GM12878 (cell line): ENCODE results near the gene PLAGL2.

ENCODE experiments used
- GABPA ChIP-seq: IDR thresholded peaks from 2 replicates; pipeline ENCODE4 v1.6.1; 2014; ENCODE audit warnings: antibody characterized with exemption, low read depth, mild to moderate bottlenecking, inconsistent platforms
- JUND ChIP-seq: IDR thresholded peaks from 2 replicates; pipeline ENCODE4 v1.6.1; 2012; ENCODE audit warnings: low read depth, mild to moderate bottlenecking, low read length, improper control_type of control experiment, moderate library complexity
- MAX ChIP-seq: IDR thresholded peaks from 2 replicates; pipeline ENCODE4 v1.6.1; 2012; ENCODE audit warnings: low read depth, low read length, improper control_type of control experiment
- POLR2A ChIP-seq: IDR thresholded peaks from 2 replicates; pipeline ENCODE4 v1.6.1; 2011; ENCODE audit warnings: low read depth, mild to moderate bottlenecking, low read length
- RCOR1 ChIP-seq: conservative IDR thresholded peaks from 2 replicates; pipeline ENCODE4 v1.6.1; 2012; ENCODE audit warnings: low read depth, low read length, improper control_type of control experiment
- TCF12 ChIP-seq: IDR thresholded peaks from 2 replicates; pipeline ENCODE4 v1.6.1; 2011; ENCODE audit warnings: low read depth, mild to moderate bottlenecking, low read length
- ZNF24 ChIP-seq: fragments of 450-650 bp; IDR thresholded peaks from 2 replicates; pipeline ENCODE4 v1.6.1; 2017; ENCODE audit warnings: antibody characterized with exemption, mild to moderate bottlenecking
- ZSCAN29 ChIP-seq: fragments of 450-650 bp; IDR thresholded peaks from 2 replicates; pipeline ENCODE4 v1.6.1; 2017; ENCODE audit warnings: mild to moderate bottlenecking, moderate library complexity
- TF ChIP-seq, protein P1 (sequence below), 3 experiments: IDR thresholded peaks in 2 of 3; conservative IDR thresholded peaks in 1 of 3; 2 replicates each; pipeline ENCODE4 v1.5.1; 2011; ENCODE audit warnings: low read depth in 3 of 3, low read length in 3 of 3, mild to moderate bottlenecking in 3 of 3, control low read depth in 2 of 3, moderate library complexity in 2 of 3, inconsistent platforms in 1 of 3, mixed read lengths in 1 of 3; ENCODE audit not compliant: control insufficient read depth in 2 of 3, insufficient read depth in 1 of 3; ENCODE audit errors: extremely low read depth in 1 of 3
- TF ChIP-seq, protein P2 (sequence below): IDR thresholded peaks from 2 replicates; pipeline ENCODE4 v1.6.1; 2012; ENCODE audit warnings: mild to moderate bottlenecking, low read depth, low read length

DNA sequence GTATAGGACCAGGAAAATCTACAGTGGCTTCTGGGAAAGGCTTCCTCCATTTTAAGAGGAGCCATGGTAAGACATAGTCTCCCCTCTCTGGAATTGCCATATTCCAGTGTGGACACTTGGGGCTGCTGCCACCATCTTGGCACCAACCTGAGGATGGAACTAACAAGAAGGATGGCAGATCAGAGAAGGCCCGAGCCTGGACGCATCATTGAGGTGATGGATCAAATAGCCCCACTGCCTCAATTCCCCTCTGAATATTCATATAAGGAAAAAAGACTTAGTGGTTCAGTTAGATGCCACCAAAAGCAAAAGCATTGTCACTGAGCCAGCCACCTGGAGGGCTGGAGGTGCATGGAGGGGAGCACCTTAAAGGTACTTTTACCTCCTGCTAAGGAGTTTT is 25.9 kb downstream of the PLAGL2 start:
- TF ChIP-seq TCF12 (no peak), POLR2A (no peak), ZSCAN29 (no peak), RCOR1 (no peak), JUND (no peak), MAX (no peak), ZNF24 (no peak), GABPA (no peak)
- TF ChIP-seq, protein P1, sequence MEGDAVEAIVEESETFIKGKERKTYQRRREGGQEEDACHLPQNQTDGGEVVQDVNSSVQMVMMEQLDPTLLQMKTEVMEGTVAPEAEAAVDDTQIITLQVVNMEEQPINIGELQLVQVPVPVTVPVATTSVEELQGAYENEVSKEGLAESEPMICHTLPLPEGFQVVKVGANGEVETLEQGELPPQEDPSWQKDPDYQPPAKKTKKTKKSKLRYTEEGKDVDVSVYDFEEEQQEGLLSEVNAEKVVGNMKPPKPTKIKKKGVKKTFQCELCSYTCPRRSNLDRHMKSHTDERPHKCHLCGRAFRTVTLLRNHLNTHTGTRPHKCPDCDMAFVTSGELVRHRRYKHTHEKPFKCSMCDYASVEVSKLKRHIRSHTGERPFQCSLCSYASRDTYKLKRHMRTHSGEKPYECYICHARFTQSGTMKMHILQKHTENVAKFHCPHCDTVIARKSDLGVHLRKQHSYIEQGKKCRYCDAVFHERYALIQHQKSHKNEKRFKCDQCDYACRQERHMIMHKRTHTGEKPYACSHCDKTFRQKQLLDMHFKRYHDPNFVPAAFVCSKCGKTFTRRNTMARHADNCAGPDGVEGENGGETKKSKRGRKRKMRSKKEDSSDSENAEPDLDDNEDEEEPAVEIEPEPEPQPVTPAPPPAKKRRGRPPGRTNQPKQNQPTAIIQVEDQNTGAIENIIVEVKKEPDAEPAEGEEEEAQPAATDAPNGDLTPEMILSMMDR (IDR thresholded peaks at IDR 0.05 in 2 of 3, conservative IDR thresholded peaks at IDR 0.05 in 1 of 3; ENCODE audit: control insufficient read depth in 2 of 3, extremely low read depth in 1 of 3, insufficient read depth in 1 of 3, low read depth in 3 of 3, low read length in 3 of 3): no peak
- TF ChIP-seq, protein P2, sequence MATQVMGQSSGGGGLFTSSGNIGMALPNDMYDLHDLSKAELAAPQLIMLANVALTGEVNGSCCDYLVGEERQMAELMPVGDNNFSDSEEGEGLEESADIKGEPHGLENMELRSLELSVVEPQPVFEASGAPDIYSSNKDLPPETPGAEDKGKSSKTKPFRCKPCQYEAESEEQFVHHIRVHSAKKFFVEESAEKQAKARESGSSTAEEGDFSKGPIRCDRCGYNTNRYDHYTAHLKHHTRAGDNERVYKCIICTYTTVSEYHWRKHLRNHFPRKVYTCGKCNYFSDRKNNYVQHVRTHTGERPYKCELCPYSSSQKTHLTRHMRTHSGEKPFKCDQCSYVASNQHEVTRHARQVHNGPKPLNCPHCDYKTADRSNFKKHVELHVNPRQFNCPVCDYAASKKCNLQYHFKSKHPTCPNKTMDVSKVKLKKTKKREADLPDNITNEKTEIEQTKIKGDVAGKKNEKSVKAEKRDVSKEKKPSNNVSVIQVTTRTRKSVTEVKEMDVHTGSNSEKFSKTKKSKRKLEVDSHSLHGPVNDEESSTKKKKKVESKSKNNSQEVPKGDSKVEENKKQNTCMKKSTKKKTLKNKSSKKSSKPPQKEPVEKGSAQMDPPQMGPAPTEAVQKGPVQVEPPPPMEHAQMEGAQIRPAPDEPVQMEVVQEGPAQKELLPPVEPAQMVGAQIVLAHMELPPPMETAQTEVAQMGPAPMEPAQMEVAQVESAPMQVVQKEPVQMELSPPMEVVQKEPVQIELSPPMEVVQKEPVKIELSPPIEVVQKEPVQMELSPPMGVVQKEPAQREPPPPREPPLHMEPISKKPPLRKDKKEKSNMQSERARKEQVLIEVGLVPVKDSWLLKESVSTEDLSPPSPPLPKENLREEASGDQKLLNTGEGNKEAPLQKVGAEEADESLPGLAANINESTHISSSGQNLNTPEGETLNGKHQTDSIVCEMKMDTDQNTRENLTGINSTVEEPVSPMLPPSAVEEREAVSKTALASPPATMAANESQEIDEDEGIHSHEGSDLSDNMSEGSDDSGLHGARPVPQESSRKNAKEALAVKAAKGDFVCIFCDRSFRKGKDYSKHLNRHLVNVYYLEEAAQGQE: no peak
